Measurements from ENCODE around the gene ABCB6.

- TF ChIP-seq CTCF (IDR thresholded peaks at IDR 0.05) (no peak), POLR2A (IDR thresholded peaks at IDR 0.05) (no peak)
Measured at GRCh38 chr2:219219784-219220532, 1.2 kb upstream of the ABCB6 start.

Data from Peyer's patch (tissue), 4 donors.